ENCODE results near the gene ST8SIA5. TPM values are rescaled to one million over a fixed set of nuclear protein-coding genes. Genes with fewer than 3 reads are reported as not detected.

ST8SIA5 gene
- total RNA-seq, 2 donors from 2014 or later = 0.62 TPM; not detected in 1

DNA sequence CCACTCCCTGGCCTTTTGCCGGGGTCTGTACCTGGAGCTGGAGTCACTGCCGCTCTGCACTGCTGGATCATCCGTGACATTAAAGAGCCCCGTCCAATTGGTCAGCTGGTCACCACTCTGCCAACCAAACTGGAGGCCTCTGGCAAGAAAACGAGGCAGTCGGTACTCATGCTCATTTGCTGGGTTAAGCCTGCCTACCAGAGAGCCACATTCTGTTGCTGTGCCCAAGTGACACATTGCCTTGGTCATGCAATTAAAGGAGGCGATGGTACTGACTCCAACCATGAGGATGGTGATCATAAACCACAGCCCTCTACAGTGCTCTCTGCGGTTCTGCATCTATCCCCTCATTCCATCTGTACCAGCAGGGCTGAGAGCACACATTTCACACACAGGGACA lies 35.5 kb downstream of the ST8SIA5 start:
- no peaks in the 10 kb centered on the region for H3K27me3 ChIP-seq (replicated peaks; ENCODE audit: insufficient read depth)
- no peaks in the 10 kb centered on the region for H3K9me3 ChIP-seq
- 86% methylated on average over 8 of the region's 8 CpGs for WGBS
- no peaks in the 10 kb centered on the region for H3K4me1 ChIP-seq (replicated peaks)
- H3K36me3 ChIP-seq = no peaks in the 10 kb centered on the region
- TF ChIP-seq, protein P1, sequence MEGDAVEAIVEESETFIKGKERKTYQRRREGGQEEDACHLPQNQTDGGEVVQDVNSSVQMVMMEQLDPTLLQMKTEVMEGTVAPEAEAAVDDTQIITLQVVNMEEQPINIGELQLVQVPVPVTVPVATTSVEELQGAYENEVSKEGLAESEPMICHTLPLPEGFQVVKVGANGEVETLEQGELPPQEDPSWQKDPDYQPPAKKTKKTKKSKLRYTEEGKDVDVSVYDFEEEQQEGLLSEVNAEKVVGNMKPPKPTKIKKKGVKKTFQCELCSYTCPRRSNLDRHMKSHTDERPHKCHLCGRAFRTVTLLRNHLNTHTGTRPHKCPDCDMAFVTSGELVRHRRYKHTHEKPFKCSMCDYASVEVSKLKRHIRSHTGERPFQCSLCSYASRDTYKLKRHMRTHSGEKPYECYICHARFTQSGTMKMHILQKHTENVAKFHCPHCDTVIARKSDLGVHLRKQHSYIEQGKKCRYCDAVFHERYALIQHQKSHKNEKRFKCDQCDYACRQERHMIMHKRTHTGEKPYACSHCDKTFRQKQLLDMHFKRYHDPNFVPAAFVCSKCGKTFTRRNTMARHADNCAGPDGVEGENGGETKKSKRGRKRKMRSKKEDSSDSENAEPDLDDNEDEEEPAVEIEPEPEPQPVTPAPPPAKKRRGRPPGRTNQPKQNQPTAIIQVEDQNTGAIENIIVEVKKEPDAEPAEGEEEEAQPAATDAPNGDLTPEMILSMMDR (IDR thresholded peaks at IDR 0.05) = no peak
- no peak for TF ChIP-seq POLR2AphosphoS5 (IDR thresholded peaks at IDR 0.05)
- no peak for TF ChIP-seq POLR2A (IDR thresholded peaks at IDR 0.05)
- no peak overlapping the region for H3K4me3 ChIP-seq
- intact Hi-C loops (cut with DNase I) = no loop called here
- no peak overlapping the region for H3K27ac ChIP-seq
- DNase-seq (ENCODE audit: low spot score) = no peak

DNA sequence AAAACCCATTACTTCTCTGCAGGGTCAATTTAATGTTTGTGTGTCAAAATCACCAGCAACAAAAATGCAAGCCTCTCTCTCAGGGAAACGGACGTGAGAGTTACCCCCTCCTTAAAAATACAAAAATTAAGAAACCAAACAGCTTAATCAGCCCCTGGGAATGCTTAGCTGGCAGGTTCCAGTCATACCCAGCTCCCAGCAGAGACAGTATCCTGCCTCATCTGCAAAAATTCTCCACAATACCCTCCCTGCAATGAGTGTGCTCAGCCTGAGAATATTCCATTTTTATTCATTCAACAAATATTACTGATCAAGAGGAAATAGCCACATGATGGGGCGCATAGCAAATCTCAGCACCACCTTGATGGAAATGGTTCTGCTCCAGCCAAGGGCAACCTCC lies 36.3 kb downstream of the ST8SIA5 start:
- no peak for DNase-seq (ENCODE audit: low spot score)
- intact Hi-C loops (cut with DNase I) = no loop called here
- Histone ChIP-seq H3K27me3 (replicated peaks; ENCODE audit: insufficient read depth) (no peaks in the 10 kb centered on the region), H3K4me3 (no peak overlapping the region), H3K36me3 (no peaks in the 10 kb centered on the region), H3K4me1 (replicated peaks) (no peaks in the 10 kb centered on the region), H3K9me3 (no peaks in the 10 kb centered on the region), H3K27ac (no peak overlapping the region)
- no peak for TF ChIP-seq POLR2A (IDR thresholded peaks at IDR 0.05)
- TF ChIP-seq POLR2AphosphoS5 (IDR thresholded peaks at IDR 0.05) = no peak
- TF ChIP-seq, protein P1 (IDR thresholded peaks at IDR 0.05) = no peak
- WGBS = 84% methylated on average over 3 of the region's 3 CpGs

DNA sequence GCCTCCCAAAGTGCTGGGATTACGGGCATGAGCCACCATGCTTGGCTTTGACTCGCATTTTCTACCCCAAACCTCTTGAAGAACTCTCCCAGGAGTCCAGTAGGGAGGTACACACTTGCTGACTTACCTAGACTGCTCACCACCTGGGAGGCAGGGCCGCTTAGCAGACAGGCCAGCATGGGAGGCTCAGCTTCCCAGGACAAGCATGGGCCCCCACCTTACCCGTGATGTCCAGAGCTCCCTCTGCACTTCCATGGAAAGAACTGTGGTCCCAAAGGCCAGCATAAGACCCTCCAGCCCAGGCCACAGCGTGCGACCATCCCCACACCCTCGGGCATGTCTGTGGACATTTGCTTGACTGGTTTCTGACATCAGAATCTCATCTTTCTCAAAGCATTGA lies 36.8 kb downstream of the ST8SIA5 start:
- H3K27ac ChIP-seq = no peak overlapping the region
- no peaks in the 10 kb centered on the region for H3K27me3 ChIP-seq (replicated peaks; ENCODE audit: insufficient read depth)
- intact Hi-C loops (cut with DNase I) = no loop called here
- DNase-seq (ENCODE audit: low spot score) = no peak
- no peaks in the 10 kb centered on the region for H3K9me3 ChIP-seq
- 67% methylated on average over 7 of the region's 7 CpGs for WGBS
- H3K4me3 ChIP-seq = no peak overlapping the region
- TF ChIP-seq, protein P1 (IDR thresholded peaks at IDR 0.05) = no peak
- no peak for TF ChIP-seq POLR2A (IDR thresholded peaks at IDR 0.05)
- TF ChIP-seq POLR2AphosphoS5 (IDR thresholded peaks at IDR 0.05) = no peak
- no peaks in the 10 kb centered on the region for H3K4me1 ChIP-seq (replicated peaks)
- H3K36me3 ChIP-seq = no peaks in the 10 kb centered on the region

DNA sequence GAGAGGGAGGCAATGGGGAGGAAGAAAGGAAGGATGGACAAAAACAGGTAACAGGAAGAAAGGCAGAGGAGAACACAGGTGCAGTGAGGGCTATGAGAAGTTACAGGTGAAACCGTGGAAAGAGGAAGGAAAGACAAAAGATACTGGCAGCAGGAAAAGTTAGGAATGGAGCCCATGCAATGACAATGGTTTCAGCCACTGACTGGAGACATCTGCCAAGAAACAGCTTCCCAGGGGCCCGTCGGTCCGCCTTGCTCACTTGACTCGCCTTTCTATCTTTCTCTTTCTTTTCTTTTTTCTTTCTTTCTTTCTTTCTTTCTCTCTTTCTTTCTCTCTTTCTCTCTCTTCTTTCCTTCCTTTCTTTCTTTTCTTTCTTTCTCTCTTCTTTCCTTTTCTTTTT lies 37.5 kb downstream of the ST8SIA5 start:
- no peaks in the 10 kb centered on the region for H3K4me1 ChIP-seq (replicated peaks)
- no peaks in the 10 kb centered on the region for H3K9me3 ChIP-seq
- DNase-seq (ENCODE audit: low spot score) = no peak
- H3K27me3 ChIP-seq (replicated peaks; ENCODE audit: insufficient read depth) = no peaks in the 10 kb centered on the region
- no peak overlapping the region for H3K27ac ChIP-seq
- WGBS = 40% methylated on average over 5 of the region's 5 CpGs
- intact Hi-C loops (cut with DNase I) = no loop called here
- no peaks in the 10 kb centered on the region for H3K36me3 ChIP-seq
- no peak overlapping the region for H3K4me3 ChIP-seq
- no peak for TF ChIP-seq POLR2A (IDR thresholded peaks at IDR 0.05)
- TF ChIP-seq POLR2AphosphoS5 (IDR thresholded peaks at IDR 0.05) = no peak
- TF ChIP-seq, protein P1 (IDR thresholded peaks at IDR 0.05) = no peak

DNA sequence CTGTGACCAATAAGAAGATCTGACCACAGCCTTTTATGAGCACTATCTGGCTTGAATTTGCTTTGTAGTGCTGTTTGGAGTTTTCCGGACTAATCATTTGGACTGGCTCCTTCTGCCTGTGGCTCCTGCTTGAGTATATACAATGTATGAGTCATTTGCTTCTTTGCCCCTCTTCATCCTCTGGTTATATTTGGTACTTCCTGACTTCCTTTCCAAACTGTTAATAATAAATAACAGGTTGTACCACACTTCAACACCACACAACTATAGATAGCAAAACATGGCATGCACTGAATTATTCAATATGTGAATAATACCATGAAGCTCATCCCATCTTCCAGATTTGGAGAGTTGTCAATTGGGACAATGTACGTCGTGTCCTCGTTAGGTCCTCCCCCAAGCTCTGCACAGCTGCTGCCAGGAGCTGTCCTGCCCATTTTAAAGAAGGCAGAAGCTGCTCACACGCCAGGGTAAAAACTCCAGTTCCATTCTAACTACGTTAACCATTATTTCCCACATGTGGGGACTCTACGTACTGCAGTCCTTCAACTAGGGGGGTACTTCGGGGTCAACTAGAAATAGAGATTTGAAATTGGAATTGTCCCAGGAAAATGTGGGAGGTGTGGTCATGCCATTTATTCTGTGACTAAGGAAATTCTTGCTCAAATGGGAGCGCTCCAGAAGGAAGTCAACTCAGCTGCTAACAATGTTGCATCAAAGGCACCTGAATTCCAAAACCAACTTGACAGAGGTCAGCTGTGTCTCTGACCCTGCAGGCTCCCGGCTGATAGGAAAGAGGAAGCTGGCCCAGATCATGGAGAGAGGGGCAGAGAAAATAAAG lies 38.1 kb downstream of the ST8SIA5 start:
- TF ChIP-seq POLR2A (IDR thresholded peaks at IDR 0.05) (no peak), POLR2AphosphoS5 (IDR thresholded peaks at IDR 0.05) (no peak)
- TF ChIP-seq, protein P1 (IDR thresholded peaks at IDR 0.05) = no peak
- H3K27ac ChIP-seq = no peak overlapping the region
- no peak for DNase-seq (ENCODE audit: low spot score)
- H3K9me3 ChIP-seq = no peaks in the 10 kb centered on the region
- no peaks in the 10 kb centered on the region for H3K4me1 ChIP-seq (replicated peaks)
- 28% methylated on average over 10 of the region's 10 CpGs for WGBS
- no peaks in the 10 kb centered on the region for H3K27me3 ChIP-seq (replicated peaks; ENCODE audit: insufficient read depth)
- intact Hi-C loops (cut with DNase I) = no loop called here
- no peaks in the 10 kb centered on the region for H3K36me3 ChIP-seq
- no peak overlapping the region for H3K4me3 ChIP-seq
